Activated T-cell treated with anti-CD3 and anti-CD28 coated beads, Interleukin-2, amount 50 U/mL, for 1 hour (primary cell): ENCODE results near the gene SEMA5A.

Source experiments
- DNase-seq: peaks from one replicate; pipeline ENCODE4 v3.0.0-alpha.2; 2020

SEMA5A gene

DNA sequence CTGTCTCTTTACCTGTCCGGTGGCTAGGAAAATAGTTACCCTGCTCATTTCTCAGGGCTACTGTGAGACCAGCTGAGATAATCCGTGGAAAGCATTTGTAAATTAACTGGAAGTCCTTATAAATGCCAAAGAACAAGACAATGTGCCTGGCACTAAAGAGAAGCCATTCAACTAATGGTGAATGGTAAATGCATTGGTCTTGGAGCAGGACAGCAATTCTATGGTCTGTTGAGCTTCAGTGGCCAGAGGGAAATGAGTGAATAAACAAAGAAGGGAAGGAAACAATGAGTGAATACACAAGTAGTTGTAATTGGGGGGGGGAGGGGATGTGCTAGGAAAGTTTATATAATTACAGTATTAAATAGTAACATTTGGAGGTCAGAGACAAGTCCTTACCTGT, 353.6 kb downstream of the SEMA5A start:
- no peak for DNase-seq

- DNase-seq = no peak
Measured at GRCh38 chr5:9189681-9190080, 356.2 kb downstream of the SEMA5A start.

- no peak for DNase-seq
Measured at GRCh38 chr5:9188956-9189355, 356.9 kb downstream of the SEMA5A start.

DNA sequence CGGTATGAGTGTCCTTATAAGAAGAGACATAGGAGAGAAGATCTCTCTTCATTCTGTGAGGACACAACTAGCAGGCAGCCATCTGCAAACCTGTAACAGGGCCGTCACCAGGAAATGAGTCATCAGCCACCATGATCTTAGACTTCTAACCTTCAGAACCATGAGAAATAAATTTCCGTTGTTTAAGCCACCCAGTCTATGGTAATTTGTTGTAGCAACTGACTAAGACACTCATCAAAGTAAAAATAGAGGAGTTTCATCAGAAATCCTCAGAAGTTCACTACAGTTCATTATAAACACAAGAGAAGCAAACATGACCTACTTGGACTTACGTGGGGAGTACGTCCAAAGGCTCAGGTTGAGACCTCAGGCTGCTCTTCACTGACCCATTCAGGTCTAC, 357.7 kb downstream of the SEMA5A start:
- DNase-seq = no peak

GRCh38 chr5:9187614-9188013, 358.3 kb downstream of the SEMA5A start:
- DNase-seq = no peak

- DNase-seq = no peak
Measured at GRCh38 chr5:9186069-9186468, 359.8 kb downstream of the SEMA5A start.

DNA sequence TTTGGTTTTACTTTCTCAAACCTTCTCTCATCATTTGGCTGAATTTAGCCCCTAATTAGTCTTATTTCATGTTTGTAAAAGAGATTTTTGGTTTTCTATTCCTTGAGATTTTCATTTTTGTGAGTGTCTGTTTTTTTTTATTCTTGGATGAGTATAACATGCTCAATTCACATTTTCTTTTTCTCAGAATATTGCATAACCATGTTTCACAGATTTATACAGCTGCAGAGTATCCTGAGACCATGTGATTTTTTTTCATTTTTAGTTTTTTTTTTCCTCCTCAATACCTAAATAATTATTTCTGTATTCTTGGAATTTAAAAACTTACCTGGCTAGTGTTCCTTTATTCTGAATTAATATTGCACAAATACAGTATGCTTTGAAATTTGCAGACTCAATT, 361.9 kb downstream of the SEMA5A start:
- no peak for DNase-seq

GRCh38 chr5:9182899-9183695, 362.8 kb downstream of the SEMA5A start:
- DNase-seq = no peak

DNA sequence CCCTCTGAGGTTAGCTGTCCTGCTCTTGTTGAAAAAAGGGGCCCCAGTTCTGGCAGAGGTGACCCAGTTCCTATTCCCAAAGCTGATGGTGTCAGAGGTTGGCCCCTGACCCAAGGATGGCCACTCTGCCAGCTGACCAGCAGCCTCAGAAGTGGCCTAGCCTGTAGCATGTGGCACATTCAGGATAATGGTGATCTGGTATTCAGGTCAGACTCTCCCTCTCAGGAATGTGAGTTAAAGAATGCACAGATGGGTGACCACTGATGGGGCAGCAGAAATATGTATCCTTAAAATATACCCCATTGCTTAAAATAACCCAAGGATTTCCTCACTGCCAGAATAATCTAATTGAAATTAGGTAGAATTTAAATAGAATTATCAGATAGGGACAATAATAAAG, 369.2 kb downstream of the SEMA5A start:
- DNase-seq = no peak

GRCh38 chr5:9174446-9174845, 371.4 kb downstream of the SEMA5A start:
- no peak for DNase-seq

- DNase-seq = no peak
Measured at GRCh38 chr5:9173281-9174048, 372.4 kb downstream of the SEMA5A start.

GRCh38 chr5:9170026-9170425, 375.8 kb downstream of the SEMA5A start:
- DNase-seq = no peak

GRCh38 chr5:9169557-9169902, 376.3 kb downstream of the SEMA5A start:
- DNase-seq = no peak

DNA sequence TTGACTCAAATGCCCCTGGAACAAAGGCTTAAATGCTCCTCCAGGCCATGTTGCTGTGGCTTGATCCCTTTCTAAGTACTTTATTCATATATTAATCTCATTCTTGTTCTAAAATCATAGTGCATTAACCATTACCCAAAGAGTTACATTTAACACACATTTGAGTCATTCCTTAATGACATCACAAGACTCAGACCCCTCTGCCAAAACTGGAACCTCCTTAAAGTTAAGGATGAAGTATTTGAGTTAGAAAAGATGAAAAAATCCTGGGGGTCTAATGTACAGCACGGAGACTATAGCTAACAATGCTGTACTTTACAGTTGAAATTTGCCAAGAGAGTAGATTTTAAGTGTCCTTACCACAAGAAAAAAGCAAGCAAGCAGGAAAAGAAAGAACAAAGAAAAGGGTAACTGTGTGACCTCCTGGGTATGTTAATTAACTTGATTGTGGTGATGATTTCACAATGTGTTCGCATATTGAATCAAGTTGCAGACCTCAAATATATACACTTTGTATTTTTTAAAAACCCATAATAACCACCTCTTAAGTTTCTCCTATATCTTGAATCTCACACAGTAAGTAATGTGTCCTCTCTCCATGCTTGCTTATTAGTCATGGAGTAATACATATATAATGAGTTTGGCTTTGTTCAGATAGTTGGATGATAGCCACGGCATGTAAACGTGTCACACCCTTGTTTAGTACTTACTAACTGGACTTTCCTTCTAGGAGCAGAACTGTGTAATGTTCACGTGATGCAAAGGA, 376.9 kb downstream of the SEMA5A start:
- no peak for DNase-seq

- DNase-seq = no peak
Measured at GRCh38 chr5:9166202-9167112, 379.4 kb downstream of the SEMA5A start.

GRCh38 chr5:9165546-9165945, 380.3 kb downstream of the SEMA5A start:
- DNase-seq = no peak

GRCh38 chr5:9160747-9161146, 385.1 kb downstream of the SEMA5A start:
- DNase-seq = no peak

GRCh38 chr5:9157811-9158210, 388.1 kb downstream of the SEMA5A start:
- DNase-seq = no peak

- no peak for DNase-seq
Measured at GRCh38 chr5:9157020-9157419, 388.9 kb downstream of the SEMA5A start.

DNA sequence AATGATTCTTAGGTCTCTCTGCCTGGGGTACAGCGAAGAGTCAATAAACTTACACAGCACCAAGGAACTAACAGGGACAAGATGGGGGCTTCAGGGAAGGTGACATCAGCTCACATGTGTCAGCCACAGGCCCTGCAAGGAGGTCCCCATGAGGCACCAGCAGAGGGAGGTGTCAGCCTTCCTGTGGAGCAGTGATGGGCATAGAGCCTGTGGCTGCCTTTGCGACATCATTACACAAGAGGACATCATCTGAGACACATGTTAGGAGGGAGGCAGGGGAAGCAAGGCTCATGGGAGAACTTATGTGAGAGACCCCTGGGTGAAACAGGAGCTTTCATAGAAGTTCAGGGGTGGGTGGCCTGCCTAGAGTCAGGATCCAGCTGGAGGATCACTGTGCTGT, 389.6 kb downstream of the SEMA5A start:
- no peak for DNase-seq

- DNase-seq = no peak
Measured at GRCh38 chr5:9151684-9152427, 394.0 kb downstream of the SEMA5A start.

GRCh38 chr5:9149988-9150387, 395.9 kb downstream of the SEMA5A start:
- DNase-seq = no peak
